GM12801 (cell line): ENCODE measurements around the gene MAP2K3.

Source experiments
- TF ChIP-seq, protein P1 (sequence below): IDR thresholded peaks from one replicate; pipeline ENCODE4 v1.5.1; 2011; ENCODE audit warnings: control low read depth; ENCODE audit not compliant: insufficient read length; ENCODE audit errors: extremely low read depth

The MAP2K3 gene

DNA sequence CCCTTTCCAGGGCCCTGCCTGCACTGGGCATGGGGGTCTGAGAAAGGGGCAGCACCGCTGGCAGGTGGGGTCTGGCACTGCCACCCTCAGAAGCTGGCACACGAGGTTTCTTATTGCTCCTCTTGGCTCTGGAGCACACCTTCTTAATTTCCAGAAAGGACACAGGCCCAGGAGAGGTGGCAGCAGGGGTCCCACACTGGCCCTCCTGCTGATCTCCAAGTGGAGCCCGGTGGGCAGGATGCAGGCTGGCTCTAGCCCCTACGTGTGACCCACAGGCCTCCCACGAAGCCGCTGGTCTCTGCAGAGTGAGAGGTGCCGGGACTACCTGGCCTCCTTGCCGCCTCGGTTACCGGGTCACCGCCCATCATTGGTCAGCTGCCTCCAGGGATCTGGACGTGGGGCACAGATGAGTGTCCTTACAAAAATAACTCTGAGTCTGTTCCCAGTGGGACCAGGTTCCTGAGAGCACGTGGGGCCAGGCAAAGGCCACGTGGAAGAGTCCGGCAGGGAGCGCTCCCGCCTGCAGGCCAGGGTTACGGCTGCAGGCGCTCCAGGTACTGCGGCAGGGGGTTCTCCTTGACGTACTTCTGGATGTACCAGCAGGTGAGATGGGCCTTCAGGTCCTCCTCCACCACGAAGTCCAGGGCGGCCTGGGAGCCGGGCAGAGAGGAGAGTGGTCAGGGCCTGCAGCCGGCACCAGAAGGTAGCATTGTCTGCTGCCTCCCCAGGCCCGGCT is 41.6 kb upstream of the MAP2K3 start:
- TF ChIP-seq, protein P1, sequence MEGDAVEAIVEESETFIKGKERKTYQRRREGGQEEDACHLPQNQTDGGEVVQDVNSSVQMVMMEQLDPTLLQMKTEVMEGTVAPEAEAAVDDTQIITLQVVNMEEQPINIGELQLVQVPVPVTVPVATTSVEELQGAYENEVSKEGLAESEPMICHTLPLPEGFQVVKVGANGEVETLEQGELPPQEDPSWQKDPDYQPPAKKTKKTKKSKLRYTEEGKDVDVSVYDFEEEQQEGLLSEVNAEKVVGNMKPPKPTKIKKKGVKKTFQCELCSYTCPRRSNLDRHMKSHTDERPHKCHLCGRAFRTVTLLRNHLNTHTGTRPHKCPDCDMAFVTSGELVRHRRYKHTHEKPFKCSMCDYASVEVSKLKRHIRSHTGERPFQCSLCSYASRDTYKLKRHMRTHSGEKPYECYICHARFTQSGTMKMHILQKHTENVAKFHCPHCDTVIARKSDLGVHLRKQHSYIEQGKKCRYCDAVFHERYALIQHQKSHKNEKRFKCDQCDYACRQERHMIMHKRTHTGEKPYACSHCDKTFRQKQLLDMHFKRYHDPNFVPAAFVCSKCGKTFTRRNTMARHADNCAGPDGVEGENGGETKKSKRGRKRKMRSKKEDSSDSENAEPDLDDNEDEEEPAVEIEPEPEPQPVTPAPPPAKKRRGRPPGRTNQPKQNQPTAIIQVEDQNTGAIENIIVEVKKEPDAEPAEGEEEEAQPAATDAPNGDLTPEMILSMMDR: no peak

DNA sequence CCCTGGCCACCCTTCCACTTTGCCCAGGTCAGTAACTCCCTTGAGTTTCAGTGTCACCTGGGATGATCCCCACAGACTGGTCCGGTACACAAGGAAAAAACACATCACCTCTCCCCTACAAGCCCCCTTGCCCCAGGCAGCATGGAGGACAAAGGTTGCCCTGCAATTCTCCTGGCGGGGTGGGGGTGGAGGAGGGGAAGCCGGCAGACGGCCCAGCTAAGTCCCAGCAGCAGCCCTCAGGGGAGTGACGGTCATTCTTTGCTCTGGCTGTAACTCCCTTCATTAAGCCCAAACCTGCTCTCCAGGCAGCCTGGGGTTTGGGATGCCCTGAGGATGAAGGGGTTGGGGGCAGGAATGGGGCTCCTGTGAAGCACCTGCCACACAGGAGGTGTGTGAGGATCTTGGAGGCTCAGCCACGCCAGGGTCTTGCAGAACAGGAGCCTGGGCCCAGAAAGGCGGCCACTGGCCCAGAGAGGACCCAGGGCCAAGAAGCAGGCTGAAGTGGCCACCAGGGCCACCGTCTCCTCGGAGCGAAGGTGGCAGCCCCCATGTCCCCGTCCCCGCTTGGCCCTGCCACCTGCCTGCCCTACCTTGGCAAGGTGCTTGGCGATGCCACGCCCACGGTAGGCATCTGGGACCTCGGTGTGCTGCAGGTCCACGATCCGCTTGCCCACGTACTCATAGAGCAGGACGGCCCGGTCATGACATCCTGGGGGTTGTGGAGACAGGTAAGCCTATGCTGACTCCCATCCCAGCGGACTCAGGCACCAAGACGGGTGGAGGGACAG is 40.8 kb upstream of the MAP2K3 start:
- TF ChIP-seq, protein P1: no peak

DNA sequence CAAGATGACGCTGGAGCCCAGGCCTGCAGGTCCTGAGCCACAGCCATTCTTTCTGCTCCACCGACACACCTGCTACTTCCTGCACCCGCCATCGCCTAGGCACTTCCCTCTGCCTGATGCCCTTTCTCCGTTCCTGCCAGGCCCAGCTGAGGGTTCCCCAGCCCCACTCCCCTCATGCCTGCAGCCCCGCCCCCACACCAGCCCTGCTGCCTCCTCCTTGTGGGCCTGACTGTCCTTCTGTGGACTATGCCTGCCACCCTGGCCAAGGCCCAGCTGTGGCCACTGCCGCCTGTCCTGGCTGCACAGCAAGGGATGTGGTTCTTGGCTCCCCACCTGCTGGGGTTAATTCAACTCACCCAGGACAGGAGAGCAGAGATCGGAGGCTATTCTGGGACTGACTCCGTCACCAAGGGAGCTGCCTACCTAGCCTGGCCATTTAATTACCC is 38.8 kb upstream of the MAP2K3 start:
- TF ChIP-seq, protein P1: no peak

DNA sequence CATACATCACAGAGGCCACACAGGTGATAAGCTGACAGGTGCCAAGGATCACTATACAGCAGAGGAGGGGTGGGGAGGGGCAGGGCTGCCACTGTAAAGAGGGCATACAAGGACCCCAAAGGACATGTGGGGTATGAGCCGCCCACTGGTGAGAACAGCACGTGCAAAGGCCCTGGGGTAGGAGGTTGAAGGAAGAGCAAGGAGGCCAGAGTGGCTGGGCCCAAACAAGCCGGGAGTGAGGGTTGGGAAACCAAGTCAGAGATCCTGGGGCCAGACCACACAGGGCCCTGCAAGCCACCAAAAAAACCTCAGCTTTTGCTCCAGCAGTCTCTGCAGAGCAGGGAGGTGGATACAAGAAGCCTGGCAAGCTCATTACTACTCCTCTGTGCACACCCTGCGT is 37.8 kb upstream of the MAP2K3 start:
- TF ChIP-seq, protein P1: no peak

DNA sequence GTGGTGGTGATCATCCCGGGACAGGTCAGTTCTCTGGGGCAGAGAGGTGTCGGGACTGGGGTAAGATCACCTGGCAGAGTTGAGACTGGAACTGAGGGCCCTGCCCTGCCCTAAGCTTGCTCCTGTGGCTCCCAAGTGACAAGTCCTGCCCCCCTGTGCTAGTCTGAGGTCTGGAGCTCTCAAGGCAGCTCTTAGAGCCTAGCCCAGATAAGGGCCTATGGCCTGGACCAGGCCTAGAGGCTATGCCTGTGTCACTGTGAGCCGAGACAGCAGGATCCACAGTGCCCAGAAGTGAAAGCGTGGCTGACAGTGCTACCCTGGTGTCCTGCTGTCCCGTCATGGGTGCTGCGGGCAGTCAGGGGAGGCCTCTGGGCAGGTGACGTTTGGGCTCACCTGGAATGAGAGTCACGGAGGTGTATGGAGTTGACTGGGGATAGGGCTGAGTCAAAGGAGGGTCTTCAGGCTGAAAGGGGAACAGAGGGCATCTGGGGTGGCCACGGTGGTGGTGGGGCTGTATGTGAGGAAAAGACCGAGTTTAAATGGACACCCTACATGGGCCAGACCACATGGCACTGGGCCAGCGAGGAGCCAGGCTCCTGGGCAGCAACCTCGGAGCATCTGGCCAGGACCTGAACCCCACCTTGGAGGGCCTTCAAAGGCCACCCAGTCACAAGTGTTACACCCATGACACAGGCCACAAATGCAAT is 36.8 kb upstream of the MAP2K3 start:
- TF ChIP-seq, protein P1: no peak

DNA sequence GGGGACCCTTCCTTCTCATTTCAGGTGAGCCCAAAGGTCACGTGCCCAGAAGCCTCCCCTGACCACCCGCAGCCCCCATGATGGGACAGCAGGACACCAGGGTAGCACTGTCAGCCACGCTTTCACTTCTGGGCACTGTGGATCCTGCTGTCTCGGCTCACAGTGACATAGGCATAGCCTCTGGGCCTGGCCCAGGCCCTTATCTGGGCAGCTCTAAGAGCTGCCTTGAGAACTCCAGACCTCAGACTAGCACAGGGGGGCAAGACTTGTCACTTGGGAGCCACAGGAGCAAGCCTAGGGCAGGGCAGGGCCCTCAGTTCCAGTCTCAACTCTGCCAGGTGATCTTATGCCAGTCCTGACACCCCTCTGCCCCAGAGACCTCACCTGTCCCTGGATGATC is 36.0 kb upstream of the MAP2K3 start:
- TF ChIP-seq, protein P1: no peak
